HL-60 (cell line): ENCODE data around the gene HTD2.
A peak's percentile ranks its signal among the peaks of the same experiment; 100 is the strongest.

ENCODE experiments used
- DNase-seq, 2 experiments: peaks; one replicate each; pipeline ENCODE4 v3.0.0-alpha.2; 2010 to 2020; ENCODE audit warnings: low read depth in 1 of 2, low spot score in 1 of 2
- H3K27ac ChIP-seq: fragments of 250-450 bp; sonication (Bioruptor Pico); replicated peaks from 2 replicates; pipeline ENCODE4 v1.5.1; 2020; ENCODE audit warnings: mild to moderate bottlenecking, moderate library complexity
- H3K27me3 ChIP-seq: fragments of 250-450 bp; sonication (Bioruptor Pico); 2 replicates; pipeline ENCODE4 v1.5.1; 2021; ENCODE audit warnings: mild to moderate bottlenecking, moderate library complexity; ENCODE audit not compliant: insufficient read depth, poor library complexity, severe bottlenecking
- H3K4me3 ChIP-seq: replicated peaks from 2 replicates; pipeline ENCODE4 v1.5.1; 2011; ENCODE audit warnings: mild to moderate bottlenecking, control low read depth, low read length; ENCODE audit not compliant: insufficient read depth
- CTCF ChIP-seq: IDR thresholded peaks from one replicate; pipeline ENCODE4 v1.5.1; 2011; ENCODE audit warnings: low read length, control low read depth, inconsistent platforms; ENCODE audit not compliant: insufficient read depth
- GABPA ChIP-seq: IDR thresholded peaks from 2 replicates; pipeline ENCODE4 v1.6.1; 2012; ENCODE audit warnings: low read depth
- POLR2AphosphoS5 ChIP-seq: IDR thresholded peaks from 2 replicates; pipeline ENCODE4 v1.6.1; 2012; ENCODE audit warnings: low read depth
- REST ChIP-seq: IDR thresholded peaks from 2 replicates; pipeline ENCODE4 v1.6.1; 2012; ENCODE audit warnings: low read depth; ENCODE audit not compliant: insufficient replicate concordance
- SPI1 ChIP-seq: IDR thresholded peaks from 2 replicates; pipeline ENCODE4 v1.6.1; 2012; ENCODE audit warnings: low read depth, mild to moderate bottlenecking, borderline replicate concordance

HTD2 gene

GRCh38 chr3:58351920-58352319, 45.6 kb downstream of the HTD2 start:
- Histone ChIP-seq H3K4me3 (no peak overlapping the region), H3K27ac (peak overlapping the region; percentile 98)
- DNase-seq, result peak; percentile 71 to 91

GRCh38 chr3:58352626-58353025, 46.3 kb downstream of the HTD2 start:
- no peak overlapping the region for H3K4me3 ChIP-seq
- peak overlapping the region; percentile 98 for H3K27ac ChIP-seq
- TF ChIP-seq GABPA (no peak), REST (no peak), SPI1 (no peak), POLR2AphosphoS5 (no peak; the same call in 1 of the 2 replicates), CTCF (no peak)
- no peaks in the 10 kb centered on the region for H3K27me3 ChIP-seq
- DNase-seq, result no peak

More at GRCh38 chr3:58351920-58352319, 45.6 kb downstream of the HTD2 start:
- H3K27me3 ChIP-seq, result no peaks in the 10 kb centered on the region
- peak; percentile 13 for TF ChIP-seq CTCF
- no peak for TF ChIP-seq SPI1
- peak; percentile 87 for TF ChIP-seq POLR2AphosphoS5
- TF ChIP-seq REST, result no peak
- no peak for TF ChIP-seq GABPA

- H3K4me3 ChIP-seq, result peak overlapping the region; percentile 46
- no peak for TF ChIP-seq CTCF
- no peak for TF ChIP-seq SPI1
- peak; percentile 77 for TF ChIP-seq POLR2AphosphoS5
- TF ChIP-seq REST, result no peak
- TF ChIP-seq GABPA, result no peak
- DNase-seq, result peak; percentile 89 to 93
- no peaks in the 10 kb centered on the region for H3K27me3 ChIP-seq
- H3K27ac ChIP-seq, result peak overlapping the region; percentile 98
Measured at GRCh38 chr3:58353722-58354553, 47.6 kb downstream of the HTD2 start.
